Subcutaneous abdominal adipose tissue (tissue), 5 donors: ENCODE measurements around the gene FNTB.

ENCODE experiments used
- H3K27ac ChIP-seq: one replicate; pipeline ENCODE4 v1.7.0; 2013; ENCODE audit warnings: low read depth, mild to moderate bottlenecking, inconsistent platforms, low read length, moderate library complexity
- H3K27me3 ChIP-seq, 5 donors: one replicate each; pipeline ENCODE4 v1.7.0; 2013; ENCODE audit warnings: low read length in 5 of 5, inconsistent platforms in 1 of 5; ENCODE audit not compliant: control insufficient read depth in 5 of 5, insufficient read depth in 4 of 5
- H3K36me3 ChIP-seq, 5 donors: one replicate each; pipeline ENCODE4 v1.7.0; 2013; ENCODE audit warnings: low read length in 5 of 5; ENCODE audit not compliant: control insufficient read depth in 5 of 5, insufficient read depth in 5 of 5
- H3K4me1 ChIP-seq, 5 donors: one replicate each; pipeline ENCODE4 v1.7.0; 2013; ENCODE audit warnings: low read length in 5 of 5, mild to moderate bottlenecking in 3 of 5, moderate library complexity in 1 of 5; ENCODE audit not compliant: control insufficient read depth in 5 of 5, insufficient read depth in 5 of 5
- H3K4me3 ChIP-seq, 5 donors: one replicate each; pipeline ENCODE4 v1.7.0; 2013; ENCODE audit warnings: low read length in 5 of 5, low read depth in 1 of 5
- H3K9ac ChIP-seq, 5 donors: one replicate each; pipeline ENCODE4 v1.7.0; 2013; ENCODE audit warnings: low read length in 5 of 5, mild to moderate bottlenecking in 4 of 5, moderate library complexity in 3 of 5
- H3K9me3 ChIP-seq, 5 donors: one replicate each; pipeline ENCODE4 v1.7.0; 2013; ENCODE audit warnings: low read length in 5 of 5; ENCODE audit not compliant: control insufficient read depth in 5 of 5
- donor health status: healthy.
- donor health status: healthy.
- donor health status: healthy.
- donor health status: healthy.
- donor health status: healthy.

The FNTB gene

DNA sequence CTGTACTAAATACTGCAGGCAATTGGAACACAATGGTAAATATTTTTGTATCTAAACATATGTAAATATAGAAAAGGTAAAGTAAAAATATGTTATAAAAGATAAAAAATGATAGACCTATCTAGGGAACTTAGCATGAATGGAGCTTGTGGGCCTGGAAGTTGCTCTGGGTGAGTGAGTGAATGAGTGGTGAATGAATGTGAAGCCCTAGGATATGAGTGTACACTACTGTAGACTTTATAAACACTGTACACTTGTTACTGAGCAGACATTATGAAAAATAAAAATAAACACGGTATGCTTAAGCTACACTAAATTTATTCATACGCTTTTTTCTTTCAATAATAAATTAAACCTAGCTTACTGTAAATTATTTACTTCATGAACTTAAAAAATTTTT lies 7.8 kb downstream of the FNTB start:
- no peaks in the 10 kb centered on the region for H3K36me3 ChIP-seq
- H3K9ac ChIP-seq = no peak overlapping the region
- H3K4me3 ChIP-seq = no peak overlapping the region
- no peak overlapping the region for H3K27ac ChIP-seq
- no peaks in the 10 kb centered on the region for H3K9me3 ChIP-seq
- H3K27me3 ChIP-seq = no peaks in the 10 kb centered on the region
- peaks cover 0 to 13% (median 9%) of the 10 kb centered on the region in 5 donors for H3K4me1 ChIP-seq

DNA sequence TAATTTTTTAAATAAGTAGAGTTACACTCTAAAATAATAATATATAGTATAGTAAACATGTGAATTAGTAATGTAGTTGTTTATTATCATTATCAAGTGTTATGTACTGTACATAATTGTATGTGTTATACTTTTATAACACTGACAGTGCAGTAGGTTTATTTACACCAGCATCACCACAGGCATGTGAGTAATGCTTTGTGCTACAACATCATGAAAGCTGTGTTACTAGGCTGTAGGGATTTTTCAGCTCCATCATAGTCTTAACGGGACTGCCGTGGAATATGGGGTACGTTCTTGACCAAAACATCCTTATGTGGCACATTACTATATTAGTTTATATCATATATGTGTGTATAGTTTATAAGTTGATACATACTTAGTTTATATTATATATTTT lies 8.6 kb downstream of the FNTB start:
- no peak overlapping the region for H3K4me3 ChIP-seq
- no peaks in the 10 kb centered on the region for H3K9me3 ChIP-seq
- peaks cover 0 to 12% (median 9%) of the 10 kb centered on the region in 5 donors for H3K4me1 ChIP-seq
- H3K36me3 ChIP-seq = no peaks in the 10 kb centered on the region
- H3K9ac ChIP-seq = no peak overlapping the region
- H3K27ac ChIP-seq = no peak overlapping the region
- no peaks in the 10 kb centered on the region for H3K27me3 ChIP-seq

DNA sequence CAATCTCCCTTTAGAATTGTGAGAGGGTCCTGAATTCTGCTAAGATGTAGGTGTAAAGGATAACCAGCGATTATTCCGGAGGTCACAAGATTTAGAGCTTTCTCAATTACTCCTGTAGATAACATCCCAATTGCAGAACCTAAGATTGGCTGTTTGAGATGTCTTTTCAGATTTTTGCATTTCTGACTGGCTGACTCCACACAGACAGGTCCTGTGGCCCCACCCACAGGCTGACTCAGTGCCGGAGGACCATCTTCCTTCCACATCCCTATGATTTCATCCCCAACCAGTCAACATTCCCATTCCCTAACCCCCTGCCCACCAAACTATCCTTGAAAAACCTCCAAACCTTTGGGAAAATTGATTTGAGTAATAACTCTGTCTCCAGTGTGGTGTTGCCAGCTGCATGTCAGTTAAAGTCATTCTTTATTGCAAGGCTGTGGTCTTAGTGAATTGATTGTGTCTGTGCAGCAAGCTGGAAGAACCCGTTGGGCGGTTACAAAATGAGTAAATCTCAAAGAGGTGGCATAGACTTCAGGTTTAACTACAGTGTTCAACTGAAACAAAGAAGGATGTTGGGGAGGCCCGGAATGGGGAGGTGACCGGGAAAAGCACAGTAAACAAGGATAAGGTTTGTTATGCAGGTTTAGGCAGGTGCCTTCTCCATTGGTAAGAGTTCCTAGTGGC lies 10.6 kb downstream of the FNTB start:
- H3K27me3 ChIP-seq = no peaks in the 10 kb centered on the region
- H3K36me3 ChIP-seq = no peaks in the 10 kb centered on the region
- no peak overlapping the region for H3K9ac ChIP-seq
- H3K4me1 ChIP-seq = peaks cover 0 to 16% (median 5%) of the 10 kb centered on the region in 5 donors
- H3K4me3 ChIP-seq = no peak overlapping the region
- no peaks in the 10 kb centered on the region for H3K9me3 ChIP-seq
- H3K27ac ChIP-seq = no peak overlapping the region

DNA sequence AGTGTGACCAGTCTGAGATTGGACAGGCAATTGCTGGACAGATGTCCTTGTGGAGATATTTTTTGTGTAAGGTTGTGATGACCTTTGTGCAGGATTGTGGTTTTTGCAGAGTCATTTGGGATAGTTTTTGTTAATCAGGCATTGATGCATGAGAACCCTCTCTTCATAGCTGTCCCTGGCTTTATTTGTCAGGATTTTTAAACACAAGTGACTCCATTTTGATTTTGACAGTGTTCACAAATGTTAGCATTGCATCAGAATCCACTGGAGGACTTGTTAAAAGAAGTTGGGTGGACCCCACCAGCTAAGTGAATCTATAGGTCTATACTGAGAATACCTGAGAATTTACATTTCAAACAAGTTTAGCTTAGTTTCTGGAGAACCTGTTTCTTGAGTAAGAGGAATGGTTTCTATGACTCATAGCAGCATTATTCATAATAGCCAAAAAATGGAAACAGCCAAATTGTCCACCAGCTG lies 11.8 kb downstream of the FNTB start:
- Histone ChIP-seq H3K27ac (no peak overlapping the region), H3K4me1 (peaks cover 0 to 21% (median 9%) of the 10 kb centered on the region in 5 donors), H3K36me3 (no peaks in the 10 kb centered on the region), H3K4me3 (no peak overlapping the region), H3K9ac (no peak overlapping the region), H3K27me3 (no peaks in the 10 kb centered on the region), H3K9me3 (no peaks in the 10 kb centered on the region)

DNA sequence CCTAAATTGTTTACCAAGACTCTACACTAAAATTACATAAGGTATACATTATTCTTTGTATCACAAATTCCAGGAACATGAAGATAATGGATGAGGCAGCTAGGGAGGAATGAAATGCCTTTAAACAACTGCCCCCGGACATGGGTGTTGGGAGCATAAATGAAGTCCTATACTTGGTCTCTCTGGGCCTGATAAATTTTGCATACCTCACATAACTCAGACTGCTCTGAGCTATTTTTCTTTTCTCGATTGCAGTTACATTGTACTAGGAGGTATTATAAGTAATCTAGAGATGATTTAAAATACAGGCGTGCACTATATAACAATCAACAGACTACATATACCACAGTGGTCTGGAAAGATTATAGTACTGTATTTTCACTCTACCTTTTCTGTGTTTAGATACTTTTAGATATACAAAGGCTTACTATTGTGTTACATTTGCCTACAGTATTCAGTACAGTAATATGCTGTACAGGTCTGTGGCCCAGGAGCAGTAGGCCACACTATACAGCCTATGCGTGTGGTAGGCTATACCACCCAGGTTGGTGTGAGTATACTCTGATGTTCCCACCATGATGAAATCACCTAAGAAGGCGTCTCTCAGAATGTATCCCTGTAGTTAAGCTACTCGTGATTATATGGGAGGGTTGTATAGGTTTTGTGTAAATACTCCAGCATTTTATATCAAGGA lies 14.3 kb downstream of the FNTB start:
- H3K27ac ChIP-seq = no peak overlapping the region
- peaks cover 0 to 17% (median 9%) of the 10 kb centered on the region in 5 donors for H3K4me1 ChIP-seq
- no peaks in the 10 kb centered on the region for H3K27me3 ChIP-seq
- no peak overlapping the region for H3K4me3 ChIP-seq
- no peak overlapping the region for H3K9ac ChIP-seq
- H3K9me3 ChIP-seq = no peaks in the 10 kb centered on the region
- H3K36me3 ChIP-seq = peaks cover 0 to 4% (median 3%) of the 10 kb centered on the region in 5 donors

DNA sequence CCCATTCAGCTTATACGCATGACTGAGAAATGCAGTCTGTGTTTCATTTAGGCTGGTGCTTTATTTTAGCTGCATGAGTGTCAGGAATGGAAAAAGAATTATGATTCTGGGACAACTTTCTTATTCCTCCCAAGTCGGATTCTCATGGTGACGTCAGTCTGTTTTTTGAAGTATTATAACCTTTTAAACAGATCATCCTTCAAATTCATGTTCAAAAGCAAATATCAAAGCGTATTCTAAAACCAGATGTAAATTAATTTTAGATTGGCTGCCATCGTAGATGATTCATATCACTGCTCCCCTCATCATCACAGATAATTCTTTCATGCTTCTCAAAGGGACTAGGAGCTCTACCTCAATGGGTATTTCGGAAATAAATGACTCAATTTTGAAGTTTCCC lies 15.0 kb downstream of the FNTB start:
- no peak overlapping the region for H3K27ac ChIP-seq
- H3K9ac ChIP-seq = no peak overlapping the region
- no peak overlapping the region for H3K4me3 ChIP-seq
- H3K27me3 ChIP-seq = no peaks in the 10 kb centered on the region
- H3K4me1 ChIP-seq = peaks cover 0 to 17% (median 9%) of the 10 kb centered on the region in 5 donors
- H3K9me3 ChIP-seq = no peaks in the 10 kb centered on the region
- H3K36me3 ChIP-seq = peaks cover 0 to 5% (median 4%) of the 10 kb centered on the region in 5 donors

DNA sequence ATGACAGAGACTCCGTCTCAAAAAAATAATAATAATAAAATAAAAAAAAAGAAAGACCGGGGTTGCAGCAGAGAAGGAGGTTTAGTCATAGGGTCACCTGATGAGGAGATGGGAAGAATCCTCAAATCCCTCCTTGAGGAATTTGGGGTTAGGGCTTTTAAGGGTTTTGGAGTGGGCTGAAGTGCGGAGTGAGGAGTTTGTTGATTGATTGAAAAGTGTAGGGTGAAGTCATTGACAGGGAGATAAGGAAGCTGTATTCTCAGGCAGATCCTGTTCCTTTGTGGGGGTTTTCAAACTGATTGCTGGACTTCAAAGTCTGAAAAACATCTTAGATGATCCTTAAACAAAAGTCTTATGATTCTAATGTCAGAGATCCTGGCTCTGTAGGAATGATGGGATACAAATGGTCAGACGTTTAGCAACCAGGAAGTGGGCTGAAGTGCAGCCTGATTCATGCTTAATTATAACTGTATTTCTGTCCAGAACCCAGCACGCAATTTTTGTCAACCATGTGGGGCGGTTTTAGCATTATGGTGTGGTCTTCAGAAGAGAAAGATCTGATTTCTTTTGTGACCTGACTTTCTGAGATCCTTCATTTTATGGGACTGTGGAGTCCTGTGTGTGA lies 16.0 kb downstream of the FNTB start:
- H3K27ac ChIP-seq = no peak overlapping the region
- H3K4me3 ChIP-seq = no peak overlapping the region
- H3K4me1 ChIP-seq = peaks cover 0 to 17% (median 9%) of the 10 kb centered on the region in 5 donors
- H3K36me3 ChIP-seq = peaks cover 0 to 7% (median 4%) of the 10 kb centered on the region in 5 donors
- H3K27me3 ChIP-seq = no peaks in the 10 kb centered on the region
- H3K9ac ChIP-seq = peak overlapping the region in 1 of 5 donors; percentile 35
- H3K9me3 ChIP-seq = no peaks in the 10 kb centered on the region

DNA sequence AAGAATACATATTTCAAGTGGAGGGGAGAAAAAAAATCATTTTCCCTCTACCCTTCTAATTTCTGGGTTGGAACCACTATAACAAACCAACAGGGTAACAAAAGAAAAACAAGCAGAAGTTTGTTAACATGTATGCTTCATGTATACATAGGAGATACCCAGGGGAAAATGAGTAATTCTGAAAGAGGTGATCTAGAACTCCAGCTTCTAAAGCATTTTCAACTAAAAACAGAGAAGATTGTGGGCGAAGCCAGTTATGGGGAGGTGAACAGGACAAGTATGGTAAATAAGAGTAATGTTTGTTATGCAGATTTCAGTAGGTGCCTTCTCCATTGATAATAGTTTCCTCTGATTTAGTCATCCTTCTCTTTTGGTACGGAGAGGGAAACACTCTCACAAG lies 16.7 kb downstream of the FNTB start:
- H3K4me3 ChIP-seq = no peak overlapping the region
- no peak overlapping the region for H3K9ac ChIP-seq
- peaks cover 0 to 13% (median 7%) of the 10 kb centered on the region in 5 donors for H3K4me1 ChIP-seq
- H3K9me3 ChIP-seq = no peaks in the 10 kb centered on the region
- H3K27me3 ChIP-seq = no peaks in the 10 kb centered on the region
- peaks cover 0 to 8% (median 4%) of the 10 kb centered on the region in 5 donors for H3K36me3 ChIP-seq
- no peak overlapping the region for H3K27ac ChIP-seq

DNA sequence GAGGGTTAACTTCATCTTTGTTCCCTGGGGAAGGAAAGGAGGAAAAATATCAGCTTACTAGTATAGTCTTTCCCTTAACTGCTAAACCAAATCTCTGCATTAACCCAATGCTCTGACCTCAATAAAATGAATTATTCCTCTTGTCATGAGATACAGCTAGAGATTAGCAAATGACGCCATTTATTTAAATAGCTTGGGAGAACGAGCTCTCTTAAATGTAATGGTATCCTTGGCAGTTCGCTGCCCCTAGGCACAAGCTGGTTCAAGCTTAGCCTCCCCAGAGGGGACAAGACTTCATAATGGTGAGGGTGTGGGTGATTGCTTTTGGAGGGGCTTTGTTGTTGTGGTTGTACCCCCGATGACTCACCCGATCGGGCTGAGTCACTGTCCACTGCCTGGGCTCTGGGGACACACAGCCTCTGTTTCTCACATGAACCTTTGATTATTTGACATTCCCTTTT lies 19.6 kb downstream of the FNTB start:
- H3K4me1 ChIP-seq = peaks cover 0 to 7% (median 5%) of the 10 kb centered on the region in 5 donors
- peaks cover 8 to 23% (median 11%) of the 10 kb centered on the region in 5 donors for H3K36me3 ChIP-seq
- H3K27me3 ChIP-seq = no peaks in the 10 kb centered on the region
- H3K9me3 ChIP-seq = no peaks in the 10 kb centered on the region
- H3K4me3 ChIP-seq = no peak overlapping the region
- H3K9ac ChIP-seq = no peak overlapping the region
- no peak overlapping the region for H3K27ac ChIP-seq

DNA sequence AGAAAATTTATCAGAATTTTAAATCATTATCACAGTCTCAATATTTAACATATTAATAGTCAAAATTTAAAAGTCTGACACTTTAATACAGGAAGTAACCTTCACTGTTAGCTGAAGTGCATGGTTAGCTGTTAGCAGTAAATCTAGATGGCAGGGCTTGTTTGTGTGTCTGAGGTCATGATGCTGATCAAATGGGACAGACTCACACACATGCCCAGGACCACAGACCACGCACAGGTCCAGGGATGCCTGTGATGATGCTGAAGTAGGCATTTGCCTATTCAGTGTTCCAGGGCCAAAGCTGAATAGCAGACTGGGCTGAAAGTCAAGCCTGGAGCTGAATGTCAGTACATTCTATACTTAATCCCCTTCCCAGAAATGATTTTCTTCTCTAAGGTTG lies 20.5 kb downstream of the FNTB start:
- Histone ChIP-seq H3K4me1 (peaks cover 0 to 7% (median 5%) of the 10 kb centered on the region in 5 donors), H3K27ac (no peak overlapping the region), H3K36me3 (peaks cover 11 to 30% (median 18%) of the 10 kb centered on the region in 5 donors), H3K9ac (no peak overlapping the region), H3K9me3 (no peaks in the 10 kb centered on the region), H3K4me3 (no peak overlapping the region), H3K27me3 (no peaks in the 10 kb centered on the region)
